K562 (cell line): ENCODE data around the gene OR4K5.

ENCODE experiments used
- GABPA ChIP-seq: fragments of 200-800 bp; sonication (Bioruptor generic); conservative IDR thresholded peaks from 2 replicates; pipeline ENCODE4 v1.6.1; 2016; ENCODE audit warnings: low read depth, missing genetic modification characterization, missing compliant biosample characterization
- GABPB2 ChIP-seq: fragments of 250-450 bp; sonication (Bioruptor Pico); conservative IDR thresholded peaks from 2 replicates; pipeline ENCODE4 v1.5.1; 2021; ENCODE audit warnings: mild to moderate bottlenecking
- HCFC1 ChIP-seq: IDR thresholded peaks from 2 replicates; pipeline ENCODE4 v1.6.1; 2012; ENCODE audit warnings: low read depth, low read length, improper control_type of control experiment
- IRF2 ChIP-seq: sonication (generic); formaldehyde crosslinking; IDR thresholded peaks from 2 replicates; pipeline ENCODE4 v1.8.1; 2022; ENCODE audit warnings: mild to moderate bottlenecking, missing genetic modification reagents
- MAFK ChIP-seq: IDR thresholded peaks from 2 replicates; pipeline ENCODE4 v1.6.1; 2011; ENCODE audit warnings: low read length, improper control_type of control experiment
- RFX5 ChIP-seq: IDR thresholded peaks from 2 replicates; pipeline ENCODE4 v1.6.1; 2011; ENCODE audit warnings: low read depth, mild to moderate bottlenecking, improper control_type of control experiment, low read length
- TBL1XR1 ChIP-seq, 2 experiments: IDR thresholded peaks; 2 replicates each; pipeline ENCODE4 v1.6.1; 2012; ENCODE audit warnings: improper control_type of control experiment in 2 of 2, low read length in 2 of 2, mild to moderate bottlenecking in 1 of 2
- ZNF398 ChIP-seq: fragments of 250-450 bp; sonication (Bioruptor Pico); IDR thresholded peaks from 2 replicates; pipeline ENCODE4 v1.8.0; 2021; ENCODE audit warnings: moderate library complexity, mild to moderate bottlenecking, inconsistent platforms
- ZNF785 ChIP-seq: fragments of 250-450 bp; sonication (Bioruptor Pico); IDR thresholded peaks from 2 replicates; pipeline ENCODE4 v1.4.0; 2020; ENCODE audit warnings: mild to moderate bottlenecking

- no peak for TF ChIP-seq GABPA (tag)
- TF ChIP-seq GABPB2 (CRISPR knock-in tag) = no peak
- TF ChIP-seq TBL1XR1 (IDR thresholded peaks at IDR 0.05; ENCODE audit: low read length in 2 of 2) = no peak
- no peak for TF ChIP-seq ZNF785 (CRISPR knock-in tag)
- no peak for TF ChIP-seq HCFC1
- no peak for TF ChIP-seq IRF2
- TF ChIP-seq ZNF398 (CRISPR knock-in tag) = no peak
- no peak for TF ChIP-seq MAFK
- no peak for TF ChIP-seq RFX5
These were observed 47.2 kb upstream of the OR4K5 start for GRCh38 chr14:19873178-19873577.
